BLaER1 (cell line): ENCODE results near the gene MESP1.

ENCODE experiments used
- H3K27ac ChIP-seq: shearing (Covaris generic); formaldehyde crosslinking; 2 replicates; pipeline ENCODE4 v1.8.1; 2022
- H3K27me3 ChIP-seq: shearing (Covaris generic); formaldehyde crosslinking; 2 replicates; pipeline ENCODE4 v1.8.1; 2022
- H3K36me3 ChIP-seq: shearing (Covaris generic); formaldehyde crosslinking; 2 replicates; pipeline ENCODE4 v1.8.1; 2022
- H3K4me1 ChIP-seq: shearing (Covaris generic); formaldehyde crosslinking; 2 replicates; pipeline ENCODE4 v1.8.1; 2022
- H3K4me2 ChIP-seq: shearing (Covaris generic); formaldehyde crosslinking; 2 replicates; pipeline ENCODE4 v1.8.1; 2022
- H3K4me3 ChIP-seq: shearing (Covaris generic); formaldehyde crosslinking; 2 replicates; pipeline ENCODE4 v1.8.1; 2022
- H3K9ac ChIP-seq: shearing (Covaris generic); formaldehyde crosslinking; 2 replicates; pipeline ENCODE4 v1.8.1; 2022
- H3K9me3 ChIP-seq: shearing (Covaris generic); formaldehyde crosslinking; 2 replicates; pipeline ENCODE4 v1.8.1; 2022
- H4K20me1 ChIP-seq: shearing (Covaris generic); formaldehyde crosslinking; 2 replicates; pipeline ENCODE4 v1.8.1; 2022
- Cebpa-rat ChIP-seq: shearing (Covaris generic); IDR thresholded peaks from 2 replicates; pipeline ENCODE4 v1.8.1; 2022

The MESP1 gene

DNA sequence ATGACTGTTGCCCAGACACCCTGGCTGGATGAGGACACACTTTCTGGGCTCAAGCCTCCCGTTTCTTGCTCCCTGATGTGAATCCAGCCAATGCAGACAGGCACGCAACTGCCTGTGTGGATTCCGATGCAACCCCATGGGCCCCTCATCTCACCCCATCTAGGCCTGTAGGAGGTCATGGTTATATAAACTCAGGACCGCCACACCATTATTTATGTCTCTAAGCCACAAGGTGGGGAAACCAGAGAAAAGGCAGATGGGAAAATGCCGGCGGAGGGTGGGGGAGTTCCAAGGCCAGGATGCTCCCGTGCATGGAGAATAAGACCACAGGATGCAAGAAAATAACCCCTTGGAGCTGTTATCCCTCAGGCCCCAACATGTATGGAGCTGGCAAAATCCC is 2.0 kb downstream of the MESP1 start:
- Histone ChIP-seq H3K4me1 (peaks cover 41% of the 10 kb centered on the region), H3K4me3 (no peak overlapping the region), H3K27ac (no peak overlapping the region), H3K9ac (no peak overlapping the region), H3K9me3 (no peaks in the 10 kb centered on the region), H3K4me2 (peak overlapping the region; percentile 97; the same call in 1 of the 2 replicates), H4K20me1 (peaks cover 22% of the 10 kb centered on the region; the same call in 1 of the 2 replicates), H3K27me3 (peaks cover 27% of the 10 kb centered on the region), H3K36me3 (no peaks in the 10 kb centered on the region)
- no peak for TF ChIP-seq Cebpa-rat

DNA sequence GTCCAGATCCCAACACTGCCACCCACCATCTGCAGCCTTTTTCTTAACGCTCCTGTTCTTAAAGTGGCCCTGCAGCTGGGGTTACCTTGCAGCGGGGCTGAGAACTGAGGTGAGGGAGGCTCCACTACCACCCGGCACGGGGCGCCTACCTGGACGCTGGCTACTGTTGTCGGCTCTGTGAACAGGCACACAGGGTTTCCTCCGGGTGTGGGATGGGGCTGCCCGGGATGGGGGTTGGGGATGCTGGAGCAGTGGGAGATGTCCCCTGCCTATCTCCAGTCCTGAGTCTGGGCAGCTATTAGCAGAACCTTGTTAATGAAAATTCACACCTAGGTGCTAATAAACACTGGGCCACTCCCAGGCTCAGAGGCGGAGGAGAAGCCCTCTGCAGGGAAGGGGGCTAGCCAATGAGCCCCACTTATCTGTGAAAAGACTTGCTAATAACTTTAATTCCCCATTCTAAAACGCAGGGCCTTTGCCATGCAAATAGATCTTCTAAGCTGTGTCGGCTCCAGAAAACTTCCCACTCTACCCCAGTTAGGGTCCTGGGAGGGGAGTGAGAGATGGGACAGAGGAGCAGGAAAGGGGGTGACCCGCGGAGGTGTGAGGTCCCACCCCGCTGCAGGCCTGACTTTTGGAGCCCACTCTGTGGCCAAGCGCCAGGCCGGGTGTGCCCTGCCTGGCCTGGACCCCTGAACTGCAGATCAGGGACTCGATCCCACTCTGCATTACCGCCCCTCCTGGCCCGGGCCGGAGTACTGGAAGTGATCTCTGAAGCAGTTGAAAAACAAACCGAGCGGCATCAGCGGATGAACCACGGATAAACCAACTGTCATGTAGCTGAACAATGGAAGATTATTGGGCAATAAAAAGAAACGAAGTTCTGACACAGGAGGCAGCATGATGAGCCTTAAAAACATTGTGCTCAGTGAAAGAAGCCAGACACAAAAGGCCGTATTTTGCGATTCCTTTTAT is 3.1 kb downstream of the MESP1 start:
- no peaks in the 10 kb centered on the region for H3K36me3 ChIP-seq
- H3K9me3 ChIP-seq = no peaks in the 10 kb centered on the region
- no peak overlapping the region for H3K9ac ChIP-seq
- peaks cover 27% of the 10 kb centered on the region for H3K27me3 ChIP-seq
- peak overlapping the region; percentile 80 for H3K4me2 ChIP-seq
- H3K27ac ChIP-seq = no peak overlapping the region
- H4K20me1 ChIP-seq = peaks cover 22% of the 10 kb centered on the region; the same call in 1 of the 2 replicates
- H3K4me1 ChIP-seq = peaks cover 41% of the 10 kb centered on the region
- peak; percentile 39; the same call in 1 of the 2 replicates for TF ChIP-seq Cebpa-rat
- H3K4me3 ChIP-seq = no peak overlapping the region

DNA sequence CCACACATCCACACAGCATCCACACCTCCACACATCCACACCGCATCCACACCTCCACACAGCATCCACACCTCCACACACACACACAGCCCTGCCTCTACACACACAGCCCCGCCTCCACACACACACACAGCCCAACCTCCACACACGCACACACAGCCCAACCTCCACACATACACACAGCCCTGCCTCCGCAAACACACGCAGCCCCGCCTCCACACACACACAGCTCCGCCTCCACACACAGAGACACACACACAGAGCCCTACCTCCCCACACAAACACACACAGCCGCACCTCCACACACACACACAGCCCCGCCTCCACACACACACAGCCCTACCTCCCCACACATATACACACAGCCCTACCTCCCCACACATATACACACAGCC is 4.7 kb downstream of the MESP1 start:
- Histone ChIP-seq H3K9me3 (no peaks in the 10 kb centered on the region), H3K27me3 (peaks cover 27% of the 10 kb centered on the region)

DNA sequence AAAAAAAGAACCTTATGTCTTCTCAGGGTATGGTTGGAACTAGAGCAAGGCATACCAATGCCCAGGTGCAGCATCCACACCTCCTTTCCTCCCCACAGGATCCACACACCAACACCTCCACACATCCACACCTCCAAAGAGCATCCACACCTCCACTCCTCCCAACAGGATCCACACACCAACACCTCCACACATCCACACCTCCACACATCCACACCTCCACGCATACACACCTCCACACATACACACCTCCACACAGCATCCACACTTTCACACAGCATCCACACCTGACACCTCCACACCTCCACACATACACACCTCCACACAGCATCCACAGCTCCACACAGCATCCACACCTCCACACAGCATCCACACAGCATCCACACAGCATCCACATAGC is 5.3 kb downstream of the MESP1 start:
- no peak for TF ChIP-seq Cebpa-rat
- Histone ChIP-seq H3K4me1 (peaks cover 35% of the 10 kb centered on the region), H3K27me3 (peaks cover 27% of the 10 kb centered on the region), H3K4me2 (peak overlapping the region; percentile 80), H3K9me3 (no peaks in the 10 kb centered on the region), H4K20me1 (peaks cover 22% of the 10 kb centered on the region; the same call in 1 of the 2 replicates), H3K9ac (no peak overlapping the region), H3K27ac (no peak overlapping the region), H3K36me3 (no peaks in the 10 kb centered on the region), H3K4me3 (no peak overlapping the region)

More for the DNA sequence above, 4.7 kb downstream of the MESP1 start:
- no peaks in the 10 kb centered on the region for H3K36me3 ChIP-seq
- H4K20me1 ChIP-seq = peaks cover 22% of the 10 kb centered on the region; the same call in 1 of the 2 replicates
- H3K9ac ChIP-seq = no peak overlapping the region
- H3K4me2 ChIP-seq = peak overlapping the region; percentile 80
- TF ChIP-seq Cebpa-rat = no peak
- H3K27ac ChIP-seq = no peak overlapping the region
- peaks cover 38% of the 10 kb centered on the region for H3K4me1 ChIP-seq
- H3K4me3 ChIP-seq = no peak overlapping the region

DNA sequence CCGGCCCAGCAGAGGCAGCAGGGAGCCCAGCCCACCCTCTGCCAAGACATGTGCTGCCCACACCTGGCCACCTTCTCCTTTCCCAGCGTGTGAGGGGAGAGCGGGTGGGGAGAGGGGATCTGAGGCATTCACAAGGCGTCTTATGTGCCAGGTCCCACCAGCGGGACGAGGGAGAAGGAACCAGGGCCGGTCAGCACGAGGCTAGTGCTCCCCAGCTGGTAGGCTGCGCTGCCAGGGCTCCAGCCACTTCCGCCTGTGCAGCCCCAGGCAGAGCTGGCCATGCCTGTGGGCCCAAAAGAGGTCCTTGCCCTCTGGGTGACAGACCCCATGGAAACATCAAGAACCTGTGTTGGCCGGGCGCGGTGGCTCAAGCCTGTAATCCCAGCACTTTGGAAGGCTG is 5.9 kb downstream of the MESP1 start:
- no peaks in the 10 kb centered on the region for H3K9me3 ChIP-seq
- no peak overlapping the region for H3K27ac ChIP-seq
- H3K4me2 ChIP-seq = no peak overlapping the region
- H3K4me1 ChIP-seq = peaks cover 31% of the 10 kb centered on the region
- H3K9ac ChIP-seq = no peak overlapping the region
- peaks cover 22% of the 10 kb centered on the region; the same call in 1 of the 2 replicates for H4K20me1 ChIP-seq
- peaks cover 24% of the 10 kb centered on the region for H3K27me3 ChIP-seq
- TF ChIP-seq Cebpa-rat = no peak
- no peaks in the 10 kb centered on the region for H3K36me3 ChIP-seq
- no peak overlapping the region for H3K4me3 ChIP-seq

DNA sequence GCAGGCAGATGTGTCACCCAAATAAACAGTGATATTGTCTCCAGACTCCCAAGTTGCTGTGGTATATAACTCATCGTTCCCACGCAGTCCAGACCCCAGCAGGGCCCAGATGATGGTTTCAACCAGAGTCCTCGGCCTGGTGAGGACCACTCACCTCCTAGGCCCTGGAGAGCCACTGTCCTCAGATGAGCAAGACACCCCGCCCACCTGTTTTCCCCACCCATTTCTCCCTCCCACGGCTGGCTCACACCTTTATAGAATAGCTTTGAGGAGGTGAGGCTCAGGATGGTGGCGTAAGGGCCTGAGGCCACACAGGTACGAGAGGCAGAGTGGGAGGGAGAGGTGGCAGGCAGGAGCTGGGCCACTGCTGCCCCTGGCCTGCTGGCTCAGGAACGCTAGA is 7.5 kb downstream of the MESP1 start:
- no peak for TF ChIP-seq Cebpa-rat
- H3K27me3 ChIP-seq = peaks cover 8% of the 10 kb centered on the region
- no peak overlapping the region for H3K4me2 ChIP-seq
- no peak overlapping the region for H3K4me3 ChIP-seq
- peaks cover 15% of the 10 kb centered on the region; the same call in 1 of the 2 replicates for H4K20me1 ChIP-seq
- no peak overlapping the region for H3K9ac ChIP-seq
- H3K4me1 ChIP-seq = peaks cover 19% of the 10 kb centered on the region
- H3K27ac ChIP-seq = no peak overlapping the region
- H3K9me3 ChIP-seq = no peaks in the 10 kb centered on the region
- H3K36me3 ChIP-seq = no peaks in the 10 kb centered on the region

DNA sequence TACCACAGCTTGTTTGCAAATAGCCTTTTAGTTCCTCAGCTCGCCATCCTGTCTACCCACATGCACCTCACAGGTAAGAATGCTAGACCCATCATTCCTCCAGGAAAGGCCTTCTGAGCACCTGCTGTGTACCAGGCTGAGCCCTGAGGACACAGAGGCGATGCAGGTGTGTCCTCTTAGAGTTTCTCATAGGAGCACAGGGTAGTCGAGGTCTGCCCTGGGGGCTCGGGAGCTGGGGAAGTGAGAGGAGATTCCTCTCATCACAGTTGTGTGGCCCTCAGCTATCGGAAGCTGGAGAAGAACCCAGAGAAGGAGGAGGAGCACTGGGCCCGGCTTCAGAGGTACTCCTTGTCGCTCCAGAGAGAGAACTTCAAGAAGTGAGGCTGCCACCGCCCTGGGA is 8.0 kb downstream of the MESP1 start:
- H3K9me3 ChIP-seq = no peaks in the 10 kb centered on the region
- no peak overlapping the region for H3K4me3 ChIP-seq
- no peak overlapping the region for H3K4me2 ChIP-seq
- H3K27ac ChIP-seq = no peak overlapping the region
- no peaks in the 10 kb centered on the region for H3K36me3 ChIP-seq
- H3K27me3 ChIP-seq = peaks cover 2% of the 10 kb centered on the region
- H3K9ac ChIP-seq = no peak overlapping the region
- no peak for TF ChIP-seq Cebpa-rat
- peaks cover 19% of the 10 kb centered on the region for H3K4me1 ChIP-seq
- H4K20me1 ChIP-seq = peaks cover 9% of the 10 kb centered on the region; the same call in 1 of the 2 replicates

DNA sequence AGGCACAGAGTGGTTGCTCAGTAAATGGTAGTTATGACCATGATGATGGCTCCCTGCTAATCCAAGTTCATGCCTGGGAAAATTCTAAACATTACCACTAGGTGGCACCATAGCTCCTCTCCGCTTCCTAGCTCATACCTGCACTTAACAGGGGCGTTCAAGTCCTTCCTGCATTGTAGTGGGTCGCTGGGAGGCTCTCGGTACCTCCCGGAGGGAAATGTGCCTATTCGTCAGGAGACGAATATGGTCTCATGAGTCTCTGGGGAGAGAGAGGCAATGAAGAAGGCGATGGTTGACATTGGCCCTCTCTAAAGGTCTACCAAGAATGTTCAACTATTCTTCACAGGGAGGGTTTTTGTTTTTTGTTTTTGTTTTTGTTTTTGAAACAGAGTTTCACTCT is 10.9 kb downstream of the MESP1 start:
- Histone ChIP-seq H4K20me1 (no peaks in the 10 kb centered on the region), H3K4me1 (no peaks in the 10 kb centered on the region), H3K27me3 (no peaks in the 10 kb centered on the region), H3K9me3 (no peaks in the 10 kb centered on the region), H3K27ac (no peak overlapping the region), H3K9ac (no peak overlapping the region), H3K4me2 (no peak overlapping the region), H3K4me3 (no peak overlapping the region), H3K36me3 (no peaks in the 10 kb centered on the region)
- no peak for TF ChIP-seq Cebpa-rat

DNA sequence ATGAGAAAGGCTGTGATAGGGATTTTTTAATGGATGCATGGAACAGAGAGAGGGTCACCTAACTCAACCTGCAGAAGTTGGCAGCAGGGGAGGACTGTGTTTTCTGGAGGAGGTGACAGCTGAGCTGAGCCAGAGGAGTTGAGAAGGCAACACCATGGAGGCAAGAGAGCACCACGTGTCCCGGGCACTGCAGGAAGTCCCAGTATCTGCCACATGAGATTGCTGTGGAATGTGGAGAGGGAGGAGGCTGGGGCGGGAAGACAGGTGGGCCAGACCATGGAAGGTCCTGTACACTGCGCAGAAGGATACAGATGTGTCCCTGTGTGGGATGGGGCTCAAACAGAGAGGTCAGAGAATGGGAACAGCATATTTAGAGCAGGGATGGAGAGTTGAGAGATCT is 15.3 kb downstream of the MESP1 start:
- peaks cover 6% of the 10 kb centered on the region; the same call in 1 of the 2 replicates for H3K4me1 ChIP-seq
- no peak overlapping the region for H3K27ac ChIP-seq
- no peak overlapping the region for H3K9ac ChIP-seq
- no peak overlapping the region for H3K4me3 ChIP-seq
- no peak overlapping the region for H3K4me2 ChIP-seq
- no peaks in the 10 kb centered on the region for H3K9me3 ChIP-seq
- TF ChIP-seq Cebpa-rat = no peak
- no peaks in the 10 kb centered on the region for H3K36me3 ChIP-seq
- H4K20me1 ChIP-seq = no peaks in the 10 kb centered on the region
- no peaks in the 10 kb centered on the region for H3K27me3 ChIP-seq

DNA sequence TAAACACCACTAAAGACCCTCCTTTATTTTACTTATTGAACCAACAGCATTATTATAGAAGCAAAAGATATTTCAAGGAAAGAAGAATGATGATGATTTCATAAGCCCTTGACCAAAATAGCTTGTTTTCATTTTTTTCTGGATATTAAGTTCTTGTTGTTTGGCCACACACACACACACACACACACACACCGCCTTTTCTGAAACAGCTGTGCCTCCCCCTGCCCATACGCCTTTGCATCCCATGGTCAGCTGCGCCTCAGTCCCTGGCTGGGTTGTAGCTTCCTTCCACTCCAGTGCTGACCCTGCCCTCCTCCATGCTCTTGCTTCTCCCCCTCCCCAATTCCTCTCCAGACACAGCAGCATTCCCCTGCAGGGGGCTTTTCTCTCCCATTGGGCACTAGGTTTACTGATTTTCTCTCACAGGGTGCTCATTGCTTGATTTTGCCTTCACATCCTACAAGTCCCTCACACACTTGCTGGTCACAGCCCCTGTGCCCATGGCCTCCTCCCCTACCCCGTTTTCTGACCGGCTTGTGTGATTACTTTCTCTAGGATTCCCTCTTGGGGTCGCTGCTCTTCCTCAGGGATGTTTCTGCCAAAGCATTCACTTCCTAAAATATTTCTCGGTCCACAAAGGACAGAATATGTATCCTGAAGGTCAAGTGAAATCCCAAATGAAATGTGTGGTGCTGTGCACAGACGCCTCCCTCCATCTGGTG is 18.4 kb downstream of the MESP1 start:
- no peaks in the 10 kb centered on the region for H3K9me3 ChIP-seq

More for the DNA sequence above, 18.4 kb downstream of the MESP1 start:
- TF ChIP-seq Cebpa-rat = no peak
- Histone ChIP-seq H3K27me3 (no peaks in the 10 kb centered on the region), H3K36me3 (no peaks in the 10 kb centered on the region), H3K4me2 (no peak overlapping the region), H3K4me1 (peaks cover 6% of the 10 kb centered on the region; the same call in 1 of the 2 replicates), H3K27ac (no peak overlapping the region), H3K9ac (no peak overlapping the region), H4K20me1 (no peaks in the 10 kb centered on the region), H3K4me3 (no peak overlapping the region)
